Fibroblast of skin of left biceps (primary cell): ENCODE results near the gene CHL1.

Experiments used
- DNase-seq, 2 experiments: peaks; one replicate each; pipeline ENCODE4 v3.0.0-alpha.2; 2013; ENCODE audit warnings: low read depth in 2 of 2

CHL1 gene, protein sequence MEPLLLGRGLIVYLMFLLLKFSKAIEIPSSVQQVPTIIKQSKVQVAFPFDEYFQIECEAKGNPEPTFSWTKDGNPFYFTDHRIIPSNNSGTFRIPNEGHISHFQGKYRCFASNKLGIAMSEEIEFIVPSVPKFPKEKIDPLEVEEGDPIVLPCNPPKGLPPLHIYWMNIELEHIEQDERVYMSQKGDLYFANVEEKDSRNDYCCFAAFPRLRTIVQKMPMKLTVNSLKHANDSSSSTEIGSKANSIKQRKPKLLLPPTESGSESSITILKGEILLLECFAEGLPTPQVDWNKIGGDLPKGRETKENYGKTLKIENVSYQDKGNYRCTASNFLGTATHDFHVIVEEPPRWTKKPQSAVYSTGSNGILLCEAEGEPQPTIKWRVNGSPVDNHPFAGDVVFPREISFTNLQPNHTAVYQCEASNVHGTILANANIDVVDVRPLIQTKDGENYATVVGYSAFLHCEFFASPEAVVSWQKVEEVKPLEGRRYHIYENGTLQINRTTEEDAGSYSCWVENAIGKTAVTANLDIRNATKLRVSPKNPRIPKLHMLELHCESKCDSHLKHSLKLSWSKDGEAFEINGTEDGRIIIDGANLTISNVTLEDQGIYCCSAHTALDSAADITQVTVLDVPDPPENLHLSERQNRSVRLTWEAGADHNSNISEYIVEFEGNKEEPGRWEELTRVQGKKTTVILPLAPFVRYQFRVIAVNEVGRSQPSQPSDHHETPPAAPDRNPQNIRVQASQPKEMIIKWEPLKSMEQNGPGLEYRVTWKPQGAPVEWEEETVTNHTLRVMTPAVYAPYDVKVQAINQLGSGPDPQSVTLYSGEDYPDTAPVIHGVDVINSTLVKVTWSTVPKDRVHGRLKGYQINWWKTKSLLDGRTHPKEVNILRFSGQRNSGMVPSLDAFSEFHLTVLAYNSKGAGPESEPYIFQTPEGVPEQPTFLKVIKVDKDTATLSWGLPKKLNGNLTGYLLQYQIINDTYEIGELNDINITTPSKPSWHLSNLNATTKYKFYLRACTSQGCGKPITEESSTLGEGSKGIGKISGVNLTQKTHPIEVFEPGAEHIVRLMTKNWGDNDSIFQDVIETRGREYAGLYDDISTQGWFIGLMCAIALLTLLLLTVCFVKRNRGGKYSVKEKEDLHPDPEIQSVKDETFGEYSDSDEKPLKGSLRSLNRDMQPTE (N-terminal part only)

DNA sequence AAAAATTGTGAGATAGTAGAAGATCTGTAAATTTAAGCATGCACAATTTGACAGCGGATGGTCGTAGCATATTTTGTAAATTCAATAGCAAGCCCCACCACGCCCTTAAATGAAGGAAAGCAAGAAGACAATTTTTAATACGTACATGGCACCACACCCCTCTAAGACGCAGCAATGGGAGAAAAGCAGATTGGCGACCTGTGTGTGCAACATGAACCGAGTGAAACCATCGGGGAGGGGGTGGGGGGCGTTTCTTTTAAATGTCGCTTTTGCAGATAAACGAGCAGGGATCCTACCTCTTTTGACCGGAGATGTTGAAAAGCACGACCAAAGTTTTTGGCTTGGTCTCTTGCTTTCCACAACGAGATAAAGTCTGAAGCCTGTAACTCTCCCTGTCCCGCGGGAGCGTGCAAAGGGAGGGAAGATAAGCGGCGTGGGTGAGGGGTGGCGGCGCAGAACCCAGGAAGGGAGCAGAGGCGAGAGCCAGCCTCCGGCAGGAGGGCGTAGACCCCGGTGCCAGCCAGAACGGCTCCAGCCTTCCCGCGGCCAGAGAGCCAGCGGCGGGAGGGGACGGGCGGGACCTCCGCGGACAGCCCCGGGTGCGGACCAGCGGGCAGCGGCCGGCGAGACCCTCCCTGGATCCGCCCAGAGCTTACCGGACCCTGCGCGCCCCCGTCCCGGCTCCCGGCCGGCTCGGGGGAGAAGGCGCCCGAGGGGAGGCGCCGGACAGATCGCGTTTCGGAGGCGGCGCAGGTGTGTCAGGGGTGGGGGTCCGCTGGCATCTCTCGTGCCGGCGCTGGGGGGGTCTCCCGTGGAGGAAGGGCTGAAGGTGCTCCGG is at the start of gene CHL1:
CHL1 (plus strand) TSS at position 453 of the 838 bp plus-strand sequence. CDS start 123,014 bp downstream, outside the sequence.
- no peak for DNase-seq

DNA sequence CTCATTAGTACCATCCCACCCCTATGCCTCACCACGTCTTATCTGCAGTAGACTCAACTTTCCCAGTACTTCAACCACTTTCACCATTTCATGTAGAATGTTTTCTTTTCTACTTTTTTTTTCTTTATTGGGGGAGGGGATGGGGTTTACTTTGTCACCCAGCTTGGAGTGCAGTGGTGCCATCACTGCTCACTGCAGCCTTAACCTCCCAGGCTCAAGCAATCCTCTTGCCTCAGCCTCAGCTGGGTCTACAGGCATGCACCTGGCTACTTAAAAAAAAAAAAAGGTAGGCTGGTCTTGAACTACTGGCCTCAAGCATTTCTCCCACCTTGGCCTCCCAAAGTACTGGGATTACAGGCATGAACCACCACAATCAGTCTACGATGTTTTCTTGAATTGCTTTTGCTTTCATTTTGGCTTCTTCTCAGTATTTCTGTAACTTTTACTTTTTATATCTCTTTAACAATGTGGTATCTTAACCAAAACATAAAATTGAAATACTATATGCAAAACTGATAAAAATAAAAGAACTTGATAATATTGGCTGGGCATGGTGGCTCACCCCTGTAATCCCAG is 44.9 kb upstream of the CHL1 start:
- no peak for DNase-seq

DNA sequence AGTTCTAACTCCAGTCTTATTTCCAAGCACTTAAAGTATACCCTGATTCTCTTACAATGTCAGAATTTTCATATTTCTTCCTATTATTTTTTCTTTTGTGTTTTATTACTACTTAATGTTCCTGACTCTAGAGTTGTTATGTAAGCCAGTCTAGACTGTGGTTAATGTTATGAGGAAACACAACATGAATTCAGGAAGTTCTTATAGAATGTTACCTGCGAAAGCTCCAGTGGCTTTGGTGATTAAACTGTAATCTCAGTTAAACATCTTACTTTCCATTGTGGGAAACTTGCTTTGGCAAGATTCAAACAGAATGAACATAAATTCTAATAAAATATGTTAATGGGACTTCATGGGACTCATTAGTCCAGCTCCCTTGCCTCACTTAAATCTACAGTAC is 36.6 kb upstream of the CHL1 start:
- DNase-seq = no peak

DNA sequence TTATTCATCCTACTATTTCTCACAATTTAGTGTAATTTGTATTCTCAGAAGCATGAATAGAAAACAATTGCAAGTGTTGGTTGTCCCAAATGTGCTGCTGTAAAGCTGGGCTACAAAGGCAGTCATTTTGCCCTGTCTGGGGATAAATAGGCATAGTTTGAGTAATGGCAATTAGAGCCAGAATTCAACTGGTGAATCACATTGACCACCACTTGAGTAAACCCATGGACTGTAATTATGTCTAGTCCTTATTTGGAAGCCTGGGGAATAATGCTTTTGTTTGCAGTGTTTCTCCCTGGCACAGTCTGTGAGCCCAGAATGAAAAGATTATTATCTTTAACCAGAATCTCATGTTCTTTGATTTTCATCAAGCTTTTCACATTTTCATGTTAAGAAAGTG is 30.5 kb upstream of the CHL1 start:
- no peak for DNase-seq

DNA sequence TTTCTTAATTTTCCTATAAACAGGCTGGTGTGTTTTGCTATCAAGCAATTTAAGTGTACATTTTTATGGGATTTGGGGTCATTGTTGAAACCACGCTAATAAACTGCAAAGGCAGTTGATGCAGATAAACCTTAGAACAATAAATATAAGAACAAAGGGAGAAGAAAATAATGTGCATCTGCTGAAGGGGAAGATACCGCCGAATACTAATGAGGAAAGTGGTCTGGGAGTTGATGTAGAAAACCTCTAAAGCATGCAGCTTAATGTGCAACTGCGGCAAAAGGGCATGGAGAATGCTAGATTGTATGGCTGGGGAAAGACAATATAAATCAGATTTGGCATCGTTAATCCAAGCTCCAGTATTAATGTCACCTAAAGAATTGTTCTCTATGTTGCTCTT is 29.8 kb upstream of the CHL1 start:
- DNase-seq = no peak

DNA sequence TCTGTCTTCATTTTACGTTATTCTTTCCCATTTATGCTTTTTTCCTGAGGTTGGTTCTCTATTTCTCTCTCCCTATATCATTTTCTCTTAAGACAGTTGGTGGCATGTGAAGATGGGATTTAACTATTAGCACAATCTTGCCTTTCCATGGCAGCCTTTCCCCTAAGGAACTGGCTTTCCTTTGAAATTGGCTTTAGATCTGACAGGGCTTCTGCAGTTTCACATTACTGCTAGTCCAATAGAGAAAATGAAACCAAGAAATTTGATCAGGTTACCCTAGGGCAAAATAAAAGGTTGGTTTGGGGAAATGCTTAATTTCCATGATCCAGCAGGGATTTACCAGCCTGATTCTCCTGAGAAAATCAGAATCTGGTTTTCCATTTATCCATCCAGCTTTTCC is 22.7 kb upstream of the CHL1 start:
- DNase-seq = no peak

DNA sequence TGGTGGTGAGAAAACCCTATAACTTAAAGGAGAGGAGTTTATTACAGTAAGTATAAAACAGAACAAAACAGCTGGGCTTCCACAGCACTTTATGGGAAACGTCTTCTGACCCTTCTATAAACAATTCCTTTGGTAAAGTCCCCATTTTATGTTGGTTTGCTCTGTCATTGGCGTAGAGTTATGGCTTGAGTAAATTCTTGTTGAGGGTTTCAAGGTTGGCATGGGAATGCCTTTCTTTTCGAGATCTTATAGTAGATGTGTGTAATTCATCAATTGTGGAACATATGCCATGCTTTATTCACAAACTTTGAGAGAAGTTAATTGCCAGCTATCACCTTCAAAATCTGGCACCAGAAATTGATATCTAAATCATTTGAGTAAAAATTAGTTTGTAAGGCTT is 11.6 kb upstream of the CHL1 start:
- no peak for DNase-seq

DNA sequence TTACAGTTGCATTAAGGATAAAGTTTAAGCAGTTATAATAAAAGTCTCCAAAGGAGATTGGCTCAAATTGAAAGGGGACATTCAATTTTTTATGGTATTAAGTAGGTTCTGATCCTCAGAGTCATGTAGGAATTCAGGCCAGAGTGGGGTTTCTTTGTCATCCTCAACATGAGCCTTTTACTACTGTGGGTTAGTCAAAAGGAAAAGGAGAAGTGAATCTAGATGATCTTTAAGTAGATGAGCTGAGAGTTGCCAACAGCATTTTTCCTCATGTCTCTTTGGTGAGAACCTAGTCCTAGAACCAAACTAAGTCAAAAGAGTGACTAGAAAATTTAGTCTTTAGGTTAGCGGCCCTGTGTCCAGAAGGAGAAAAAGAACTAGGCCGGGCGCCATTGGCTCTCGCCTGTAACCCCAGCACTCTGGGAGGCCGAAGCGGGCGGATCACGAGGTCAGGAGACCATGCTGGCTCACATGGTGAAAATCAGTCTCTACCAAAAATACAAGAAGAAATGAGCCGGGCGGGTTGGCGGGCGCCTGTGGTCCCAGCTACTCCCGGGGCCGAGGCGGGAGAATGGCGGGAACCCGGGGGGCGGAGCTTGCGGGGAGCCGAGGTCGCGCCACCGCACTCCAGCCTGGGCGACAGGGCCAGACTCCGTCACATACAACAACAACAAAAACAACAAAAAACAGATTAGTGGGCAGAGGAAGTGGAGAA is 4.2 kb upstream of the CHL1 start:
- DNase-seq = no peak

DNA sequence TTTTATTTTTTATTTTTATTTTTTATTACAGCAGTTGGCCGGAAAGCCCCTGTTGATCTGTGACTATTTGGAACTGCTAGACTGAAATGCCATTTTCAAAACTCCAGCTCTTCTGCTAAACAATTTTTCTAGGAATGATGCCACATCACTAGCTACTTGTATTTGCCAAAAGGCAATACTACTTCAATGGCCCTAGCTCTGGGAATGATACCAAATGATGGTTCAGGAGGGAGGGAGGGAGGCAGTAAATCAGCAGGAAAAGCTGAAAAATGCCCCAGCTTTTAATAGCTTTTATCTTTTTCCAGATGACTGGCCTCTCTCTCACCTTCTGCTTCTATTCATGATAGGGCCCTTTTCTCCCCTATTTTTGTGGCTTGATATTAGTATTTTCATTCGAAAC is 2.6 kb upstream of the CHL1 start:
- DNase-seq = no peak

DNA sequence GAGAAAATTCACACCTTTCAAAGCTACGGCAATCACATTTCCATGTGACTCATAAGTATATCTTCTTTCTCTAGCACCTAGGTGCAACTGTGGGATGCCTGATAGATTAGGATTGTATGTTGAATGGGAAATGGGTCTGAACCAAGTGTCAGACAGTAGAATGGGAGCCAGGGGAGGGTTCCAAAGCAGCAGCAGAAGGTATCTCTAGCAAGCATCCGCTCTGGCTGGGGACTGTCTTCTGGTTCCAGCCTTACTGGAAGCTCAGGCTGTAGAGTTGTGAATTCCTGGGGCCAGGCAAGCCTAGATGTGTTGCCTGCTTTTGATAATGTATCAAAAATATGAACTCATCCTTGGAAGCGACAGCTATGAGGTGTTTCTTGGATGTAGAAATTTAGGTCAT is 2.1 kb upstream of the CHL1 start:
- DNase-seq = no peak

DNA sequence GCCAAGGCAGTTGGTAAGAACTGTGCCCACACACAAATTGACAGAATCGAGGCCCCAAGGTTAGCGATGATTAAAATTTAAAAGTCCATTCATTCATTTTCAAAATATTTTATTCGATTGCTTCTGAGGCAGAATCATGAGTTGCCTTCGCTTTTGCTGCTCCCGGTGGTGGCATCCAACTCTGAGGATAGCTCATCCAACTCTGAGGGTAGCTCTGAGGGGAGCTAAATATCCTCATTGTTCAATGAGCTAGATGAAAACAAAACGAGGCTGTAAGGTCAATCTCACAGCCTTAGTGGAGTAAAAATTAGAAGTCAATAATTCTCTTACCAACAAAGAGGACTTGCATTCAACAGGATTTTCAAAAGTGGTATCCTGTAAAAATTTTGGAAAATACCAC is 897 bp upstream of the CHL1 start:
- DNase-seq = no peak

DNA sequence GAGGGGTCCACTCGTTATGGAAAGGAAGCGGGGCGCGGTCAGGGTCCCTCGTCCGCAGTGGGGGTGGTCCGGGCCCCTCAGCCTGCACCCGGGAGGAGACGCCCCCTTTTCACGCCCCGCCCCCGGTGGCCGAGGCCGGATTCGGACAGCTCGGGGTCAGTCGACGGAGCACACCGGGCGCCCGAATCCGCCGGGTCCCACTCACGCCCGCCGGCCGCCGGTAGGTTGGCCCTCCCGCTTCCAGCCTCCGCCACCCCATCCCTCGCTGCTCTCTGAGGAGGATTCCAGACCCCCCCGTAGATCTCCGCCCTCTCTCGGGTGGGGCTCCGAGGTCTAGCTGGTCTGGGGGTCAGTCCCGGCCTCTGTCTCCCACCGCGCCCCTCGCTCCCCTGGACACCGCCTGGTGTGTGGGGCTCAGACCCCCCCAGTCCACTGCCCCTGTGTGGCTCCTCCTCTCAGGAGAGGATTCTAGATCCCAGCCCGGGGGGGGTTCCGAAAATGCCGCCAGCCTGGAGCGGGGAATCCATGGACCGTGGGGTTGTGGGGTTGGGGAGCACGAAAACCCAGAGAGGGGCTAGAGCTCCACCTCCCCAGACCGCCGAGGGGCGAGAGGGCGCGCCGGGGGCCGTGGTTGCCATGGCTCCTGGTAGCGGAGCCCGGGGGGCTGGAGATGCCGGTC is 725 bp downstream of the CHL1 start:
- no peak for DNase-seq

DNA sequence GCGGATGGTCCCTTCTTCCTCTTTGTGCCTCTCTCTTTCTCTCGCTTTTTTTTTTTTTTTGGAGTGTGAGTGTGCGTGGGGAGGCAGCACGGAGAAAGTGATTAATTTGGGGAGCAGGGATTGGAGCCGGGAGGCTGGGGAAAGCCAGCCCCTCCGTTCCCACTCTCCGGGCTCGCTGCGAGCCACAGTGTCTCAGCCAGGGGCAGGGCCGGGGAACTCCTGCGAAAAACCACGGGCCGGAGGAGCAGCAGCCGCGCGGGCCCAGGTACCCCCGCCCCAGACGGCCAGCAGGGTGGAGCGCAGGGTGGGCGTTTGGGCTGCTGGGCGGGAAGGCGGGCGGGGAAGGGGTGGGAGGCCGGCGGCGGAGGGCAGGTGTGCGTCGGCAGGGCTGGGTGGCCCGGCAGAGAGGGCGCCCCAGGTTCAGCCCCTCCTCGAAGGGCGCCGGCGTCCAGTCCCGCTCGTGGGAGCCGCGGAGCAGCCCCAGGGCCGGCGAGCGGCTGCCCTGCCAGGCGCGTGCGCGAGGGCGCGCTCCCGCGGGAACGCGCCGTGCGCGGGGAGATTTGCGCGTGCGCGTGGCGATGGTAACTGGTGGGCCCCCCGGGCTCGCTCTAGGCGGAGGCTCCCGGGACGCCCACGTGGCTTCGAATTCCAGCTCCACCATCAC is 1.4 kb downstream of the CHL1 start:
- DNase-seq = no peak

DNA sequence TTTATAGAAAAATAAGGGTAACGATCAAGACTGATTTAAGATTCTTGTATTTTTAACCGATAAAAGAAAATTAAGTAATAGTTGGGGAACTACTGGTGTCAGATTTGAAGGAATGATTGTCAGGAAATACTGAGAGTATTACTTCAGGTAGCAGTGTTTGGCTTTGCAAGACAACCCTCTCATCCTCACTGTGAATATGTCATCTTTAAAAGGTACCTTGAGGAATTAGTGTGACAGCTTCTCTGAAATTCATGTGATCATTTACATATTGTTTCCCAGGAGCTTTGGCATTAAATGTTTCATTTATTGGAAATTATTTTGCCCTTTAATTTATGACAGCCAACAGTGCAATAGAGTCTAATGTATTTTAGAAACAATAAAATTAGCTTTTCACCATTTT is 3.3 kb downstream of the CHL1 start:
- DNase-seq = no peak

DNA sequence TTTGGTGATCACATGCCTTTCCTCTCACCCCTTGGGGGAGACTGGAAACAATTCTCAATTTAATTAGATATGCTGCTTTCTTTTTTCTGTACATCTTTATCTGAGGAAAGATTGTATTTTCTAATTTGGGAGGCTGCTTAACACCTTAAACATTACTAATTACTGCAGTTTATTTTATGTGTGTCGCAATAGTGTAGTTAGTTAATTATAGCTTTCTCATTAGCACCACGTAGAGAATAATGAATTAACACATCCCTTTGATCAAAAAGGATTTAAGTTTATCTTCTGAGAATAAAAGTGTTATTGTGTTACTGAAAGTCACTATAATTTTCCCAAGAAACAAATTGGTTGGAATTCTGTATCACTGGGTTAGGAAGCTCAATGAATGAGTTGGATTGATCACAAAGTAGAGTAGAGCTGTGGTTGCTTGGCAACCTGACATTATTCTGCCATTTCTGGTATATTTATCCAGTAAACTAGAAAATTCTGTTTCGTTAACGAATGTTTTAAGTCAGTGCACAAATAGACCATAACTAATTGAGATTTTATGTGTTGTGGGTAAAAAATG is 4.3 kb downstream of the CHL1 start:
- no peak for DNase-seq

DNA sequence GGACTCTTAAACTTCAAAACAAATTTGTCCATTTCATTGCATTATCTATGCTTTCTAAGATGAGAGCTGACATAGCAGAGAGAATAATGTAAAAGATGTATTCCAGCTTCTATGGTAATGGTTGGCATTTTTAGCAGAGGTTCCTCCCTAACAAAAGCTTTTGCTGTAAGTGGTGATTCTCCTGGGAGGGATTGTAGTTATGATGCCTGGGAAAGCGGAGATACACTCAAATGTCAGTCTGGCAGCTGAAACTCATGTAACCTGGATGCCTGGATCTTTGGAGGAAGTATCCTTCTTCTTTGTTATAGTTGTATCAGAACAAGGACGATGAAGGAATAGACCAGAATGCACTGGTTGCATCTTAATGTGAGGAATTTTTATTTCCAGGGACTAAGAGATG is 7.5 kb downstream of the CHL1 start:
- no peak for DNase-seq

DNA sequence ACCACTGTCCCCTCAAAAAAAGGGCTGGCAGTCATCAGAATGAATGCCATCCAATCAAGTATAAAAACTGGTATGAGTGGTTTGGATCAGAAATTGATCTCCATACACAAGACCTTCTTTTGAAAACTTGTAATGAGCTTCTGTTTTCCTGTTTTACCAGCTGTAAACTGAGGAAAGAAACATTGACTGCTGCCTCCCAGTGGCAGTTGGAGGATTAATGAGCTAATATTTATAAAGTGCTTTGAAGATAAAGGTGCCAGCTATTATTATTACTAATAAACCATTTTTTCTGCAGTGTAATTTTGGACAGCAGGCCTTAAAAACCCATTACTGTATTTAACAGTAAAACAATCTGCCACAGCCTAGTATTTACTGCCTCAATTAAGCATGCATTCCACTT is 11.4 kb downstream of the CHL1 start:
- no peak for DNase-seq

DNA sequence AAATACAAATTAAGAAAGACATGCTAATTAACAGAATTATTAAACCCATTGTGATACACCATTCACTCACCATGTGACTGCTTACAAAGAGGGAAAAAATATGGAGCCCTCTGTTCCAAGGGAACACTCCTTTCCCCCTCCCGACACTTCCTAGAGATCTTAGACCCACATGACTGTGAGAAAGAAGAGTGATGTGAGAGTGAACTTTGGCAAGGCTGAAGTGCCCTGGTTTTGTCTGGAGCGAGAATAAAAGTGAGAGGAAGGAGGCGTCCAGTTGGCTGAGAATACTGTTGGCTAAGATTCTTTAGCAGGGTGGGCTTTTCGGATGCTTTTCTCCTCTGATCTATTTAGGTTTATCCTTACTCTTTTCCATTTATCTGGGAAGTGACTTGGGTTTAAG is 14.1 kb downstream of the CHL1 start:
- DNase-seq = no peak

DNA sequence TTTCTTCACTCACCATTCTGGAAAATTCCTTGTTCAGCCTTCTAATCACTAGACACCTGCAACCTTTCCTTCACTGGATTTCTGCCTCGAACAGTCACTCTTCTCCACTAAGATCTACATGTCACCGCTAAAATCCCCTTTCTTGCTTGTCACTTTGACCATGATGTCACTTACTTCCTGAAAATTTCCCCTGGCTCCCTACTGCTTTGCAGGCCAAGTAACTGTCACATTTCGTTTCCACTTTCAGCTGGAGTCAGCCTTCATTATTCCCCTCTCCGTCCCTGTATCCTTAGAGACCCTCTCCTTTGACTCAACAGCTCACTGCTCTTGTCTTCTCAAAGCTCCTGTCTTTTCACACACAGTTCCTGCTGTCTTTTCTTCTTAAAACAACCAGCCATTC is 15.9 kb downstream of the CHL1 start:
- no peak for DNase-seq
